ENCODE results near the gene PRRT4. TPM values are rescaled to one million over a fixed set of nuclear protein-coding genes. Genes with fewer than 3 reads are reported as not detected.
A peak's percentile ranks its signal among the peaks of the same experiment; 100 is the strongest.

PRRT4 gene
- 2.4 TPM for total RNA-seq
- long read RNA-seq = 0 reads

GRCh38 chr7:128361411-128362379 lies at the start of gene PRRT4:
Gene PRRT4 (minus strand): TSS chr7:128361690.
- intact Hi-C loops (cut with DNase I) = no loop called here
- no peak for DNase-seq (ENCODE audit: low spot score)

GRCh38 chr7:128410451-128410753 lies 48.9 kb upstream of the PRRT4 start:
- intact Hi-C loops (cut with DNase I) = no loop called here
- no peak for DNase-seq (ENCODE audit: low spot score)

GRCh38 chr7:128409596-128410450 lies 48.3 kb upstream of the PRRT4 start, which contains the start of gene IMPDH1:
Gene IMPDH1 (minus strand): TSS chr7:128409982. CDS start chr7:128409901, 81 bp downstream.
- peak; percentile 97 for DNase-seq (ENCODE audit: low spot score)
- intact Hi-C loops (cut with DNase I) = no loop called here

- intact Hi-C loops (cut with DNase I) = no loop called here
- DNase-seq (ENCODE audit: low spot score) = no peak
Measured at GRCh38 chr7:128408709-128409595, 47.5 kb upstream of the PRRT4 start.

GRCh38 chr7:128407751-128408708 lies 46.5 kb upstream of the PRRT4 start:
- no peak for DNase-seq (ENCODE audit: low spot score)
- intact Hi-C loops (cut with DNase I) = no loop called here

- intact Hi-C loops (cut with DNase I) = no loop called here
- no peak for DNase-seq (ENCODE audit: low spot score)
Measured at GRCh38 chr7:128407233-128407589, 45.7 kb upstream of the PRRT4 start.

- intact Hi-C loops (cut with DNase I) = no loop called here
- DNase-seq (ENCODE audit: low spot score) = no peak
Measured at GRCh38 chr7:128406314-128407232, 45.1 kb upstream of the PRRT4 start.

GRCh38 chr7:128405471-128406313 lies 44.2 kb upstream of the PRRT4 start:
- intact Hi-C loops (cut with DNase I) = no loop called here
- peak; percentile 84 for DNase-seq (ENCODE audit: low spot score)

GRCh38 chr7:128404886-128405470 lies 43.5 kb upstream of the PRRT4 start:
- intact Hi-C loops (cut with DNase I) = no loop called here
- no peak for DNase-seq (ENCODE audit: low spot score)

GRCh38 chr7:128404143-128404681 lies 42.7 kb upstream of the PRRT4 start:
- intact Hi-C loops (cut with DNase I) = no loop called here
- no peak for DNase-seq (ENCODE audit: low spot score)

GRCh38 chr7:128403676-128404075 lies 42.2 kb upstream of the PRRT4 start:
- intact Hi-C loops (cut with DNase I) = no loop called here

GRCh38 chr7:128402356-128402755 lies 40.9 kb upstream of the PRRT4 start:
- no peak for DNase-seq (ENCODE audit: low spot score)
- intact Hi-C loops (cut with DNase I) = no loop called here

More at GRCh38 chr7:128403676-128404075, 42.2 kb upstream of the PRRT4 start:
- DNase-seq (ENCODE audit: low spot score) = no peak

- intact Hi-C loops (cut with DNase I) = no loop called here
- no peak for DNase-seq (ENCODE audit: low spot score)
Measured at GRCh38 chr7:128400566-128400965, 39.1 kb upstream of the PRRT4 start.

- no peak for DNase-seq (ENCODE audit: low spot score)
- intact Hi-C loops (cut with DNase I) = loop anchor here (2.0 kb wide), 1 partner anchor 25 kb away; no protein-coding TSS in a partner anchor
Measured at GRCh38 chr7:128399991-128400390, 38.5 kb upstream of the PRRT4 start.

GRCh38 chr7:128398841-128399135 lies 37.3 kb upstream of the PRRT4 start:
- no peak for DNase-seq (ENCODE audit: low spot score)
- intact Hi-C loops (cut with DNase I) = loop anchor here (2.0 kb wide), 1 partner anchor 26 kb away; no protein-coding TSS in a partner anchor
